ENCODE data around the gene LIF.

GRCh38 chr22:30254314-30254713 is 7.8 kb upstream of the LIF start:
- TF ChIP-seq CTCF (IDR thresholded peaks at IDR 0.05) (no peak), ZFX (IDR thresholded peaks at IDR 0.05; ENCODE audit: borderline replicate concordance) (no peak)

All from 22Rv1 (cell line).